Testis (tissue), 3 donors: Measurements from ENCODE around the gene RDH16. TPM values are rescaled to one million over a fixed set of nuclear protein-coding genes. Genes with fewer than 3 reads are reported as not detected.
A peak's percentile ranks its signal among the peaks of the same experiment; 100 is the strongest.

Experiments used
- DNase-seq: peaks from one replicate; pipeline ENCODE4 v3.0.0-alpha.2; 2019
- H3K27ac ChIP-seq, 2 donors: fragments of 200-600 bp; sonication (generic); one replicate each; pipeline ENCODE4 v1.5.1; 2019
- H3K27me3 ChIP-seq: fragments of 200-600 bp; sonication (generic); one replicate; pipeline ENCODE4 v1.5.1; 2019
- H3K36me3 ChIP-seq: fragments of 200-600 bp; sonication (generic); one replicate; pipeline ENCODE4 v1.5.1; 2017; ENCODE audit warnings: low read depth; ENCODE audit errors: missing control alignments
- H3K4me1 ChIP-seq: fragments of 200-600 bp; sonication (generic); one replicate; pipeline ENCODE4 v1.5.1; 2019
- H3K4me3 ChIP-seq, 2 donors: fragments of 200-600 bp; sonication (generic); one replicate each; pipeline ENCODE4 v1.5.1; 2017 to 2019
- H3K9me3 ChIP-seq: fragments of 200-600 bp; sonication (generic); one replicate; pipeline ENCODE4 v1.5.1; 2017
- POLR2A ChIP-seq: fragments of 450-650 bp; IDR thresholded peaks from one replicate; pipeline ENCODE4 v1.6.1; 2017; ENCODE audit warnings: antibody characterized with exemption, mild to moderate bottlenecking, moderate library complexity
- WGBS, 2 donors: methylation state at CpG; one replicate each; pipeline ENCODE4 v1.1.5; 2018; 5-methylcytosine and 5-hydroxymethylcytosine counted together
- intact Hi-C: fragments of 100-400 bp; cut with DNase I; formaldehyde crosslinking; loops from one replicate; pipeline ENCODE4 v1.15.1; 2023; ENCODE audit warnings: low total_unique reads
- polyA plus RNA-seq: library from polyadenylated mRNA; stranded (reverse); fragments of 350-450 nt; fragmentation: Illumina TruSeq; extraction: RNeasy Lipid Tissue Mini Kit (QIAGEN cat#74804); gene quantifications from one replicate; pipeline ENCODE4 v1.2.3, GENCODE V29; 2014; ENCODE audit warnings: low read depth, low replicate concordance; ENCODE audit not compliant: insufficient read depth
- total RNA-seq, 2 donors: library from RNA; depleted of rRNA; stranded (reverse); fragments of >200 nt; gene quantifications; one replicate each; pipeline ENCODE4 v1.2.3, GENCODE V29; 2016
- TF ChIP-seq, protein P1 (sequence below), 3 experiments: fragments of 450-650 bp in 2 of 3; fragments of 200-600 bp in 1 of 3; sonication (generic) in 1 of 3; IDR thresholded peaks; one replicate each; pipeline ENCODE4 v1.5.1; 2016 to 2019; ENCODE audit warnings: antibody characterized with exemption in 3 of 3, mild to moderate bottlenecking in 2 of 3, moderate library complexity in 1 of 3

The RDH16 gene
- total and polyA plus RNA-seq, 3 donors from 2014 or later: 0.83 to 2.9 (median 1.4) TPM

DNA sequence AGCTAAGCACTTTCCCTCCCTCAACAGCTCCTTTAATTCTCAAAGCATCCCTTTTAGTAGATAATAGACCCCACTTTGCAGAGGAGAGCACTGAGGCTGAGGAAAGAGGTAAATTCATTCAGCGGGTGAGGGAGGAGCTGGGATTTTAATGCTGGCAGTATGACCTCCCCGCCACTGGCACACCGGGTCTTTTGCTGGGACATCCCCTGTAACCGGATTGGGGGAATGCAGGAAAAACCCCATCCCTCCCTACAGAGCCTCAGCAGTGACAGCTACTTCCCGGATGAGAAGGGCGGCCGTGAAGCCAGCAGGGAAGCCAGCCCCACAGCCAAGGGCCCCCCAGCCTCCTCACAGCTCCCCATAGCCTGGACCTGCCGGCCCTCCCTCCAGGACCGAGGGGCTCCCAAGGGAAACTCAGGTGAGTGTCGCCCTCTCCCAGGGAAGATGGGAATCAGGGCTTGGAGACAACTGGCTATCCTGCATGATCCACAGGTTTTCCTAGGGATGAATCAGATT, 36.9 kb upstream of the RDH16 start:
- WGBS, 2 donors: 76 to 81% methylated on average over 7 to 10 of the region's 10 CpGs
- H3K27ac ChIP-seq: no peak overlapping the region
- intact Hi-C loops: loop anchor here (10.0 kb wide), 1 partner anchor 219 kb away; no protein-coding TSS in a partner anchor
- H3K27me3 ChIP-seq: no peaks in the 10 kb centered on the region
- no peaks in the 10 kb centered on the region for H3K36me3 ChIP-seq
- DNase-seq: no peak
- H3K9me3 ChIP-seq: no peaks in the 10 kb centered on the region
- H3K4me1 ChIP-seq: peaks cover 8% of the 10 kb centered on the region
- no peak overlapping the region for H3K4me3 ChIP-seq
- no peak for TF ChIP-seq POLR2A
- TF ChIP-seq, protein P1, sequence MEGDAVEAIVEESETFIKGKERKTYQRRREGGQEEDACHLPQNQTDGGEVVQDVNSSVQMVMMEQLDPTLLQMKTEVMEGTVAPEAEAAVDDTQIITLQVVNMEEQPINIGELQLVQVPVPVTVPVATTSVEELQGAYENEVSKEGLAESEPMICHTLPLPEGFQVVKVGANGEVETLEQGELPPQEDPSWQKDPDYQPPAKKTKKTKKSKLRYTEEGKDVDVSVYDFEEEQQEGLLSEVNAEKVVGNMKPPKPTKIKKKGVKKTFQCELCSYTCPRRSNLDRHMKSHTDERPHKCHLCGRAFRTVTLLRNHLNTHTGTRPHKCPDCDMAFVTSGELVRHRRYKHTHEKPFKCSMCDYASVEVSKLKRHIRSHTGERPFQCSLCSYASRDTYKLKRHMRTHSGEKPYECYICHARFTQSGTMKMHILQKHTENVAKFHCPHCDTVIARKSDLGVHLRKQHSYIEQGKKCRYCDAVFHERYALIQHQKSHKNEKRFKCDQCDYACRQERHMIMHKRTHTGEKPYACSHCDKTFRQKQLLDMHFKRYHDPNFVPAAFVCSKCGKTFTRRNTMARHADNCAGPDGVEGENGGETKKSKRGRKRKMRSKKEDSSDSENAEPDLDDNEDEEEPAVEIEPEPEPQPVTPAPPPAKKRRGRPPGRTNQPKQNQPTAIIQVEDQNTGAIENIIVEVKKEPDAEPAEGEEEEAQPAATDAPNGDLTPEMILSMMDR (IDR thresholded peaks at IDR 0.05): no peak

DNA sequence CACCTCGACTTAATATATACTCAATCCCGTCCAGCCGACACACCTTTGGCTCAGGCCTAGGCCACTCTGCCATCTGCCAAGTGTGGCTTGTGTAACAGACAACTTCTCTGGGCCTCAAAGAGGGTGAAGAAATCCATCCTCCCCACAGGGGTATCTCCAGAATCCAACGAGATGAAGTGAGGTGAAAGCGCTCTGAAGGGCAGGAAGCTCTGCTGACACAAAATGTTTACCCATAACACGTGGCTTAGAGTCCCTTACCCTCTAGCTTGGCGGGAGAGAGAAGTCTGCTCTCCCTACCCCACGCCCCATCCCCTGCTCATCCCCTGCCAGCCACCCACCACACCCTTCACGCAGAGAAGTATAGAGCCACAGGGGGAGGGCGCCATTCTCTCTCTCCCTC, 35.9 kb upstream of the RDH16 start:
- no peaks in the 10 kb centered on the region for H3K36me3 ChIP-seq
- no peak overlapping the region for H3K27ac ChIP-seq
- H3K4me1 ChIP-seq: peaks cover 8% of the 10 kb centered on the region
- intact Hi-C loops: loop anchor here (10.0 kb wide), 1 partner anchor 219 kb away; no protein-coding TSS in a partner anchor
- H3K4me3 ChIP-seq: no peak overlapping the region
- TF ChIP-seq POLR2A: no peak
- TF ChIP-seq, protein P1 (IDR thresholded peaks at IDR 0.05): no peak
- no peak for DNase-seq
- H3K27me3 ChIP-seq: no peaks in the 10 kb centered on the region
- WGBS, 2 donors: 80 to 81% methylated on average over 10 of the region's 10 CpGs
- H3K9me3 ChIP-seq: no peaks in the 10 kb centered on the region

DNA sequence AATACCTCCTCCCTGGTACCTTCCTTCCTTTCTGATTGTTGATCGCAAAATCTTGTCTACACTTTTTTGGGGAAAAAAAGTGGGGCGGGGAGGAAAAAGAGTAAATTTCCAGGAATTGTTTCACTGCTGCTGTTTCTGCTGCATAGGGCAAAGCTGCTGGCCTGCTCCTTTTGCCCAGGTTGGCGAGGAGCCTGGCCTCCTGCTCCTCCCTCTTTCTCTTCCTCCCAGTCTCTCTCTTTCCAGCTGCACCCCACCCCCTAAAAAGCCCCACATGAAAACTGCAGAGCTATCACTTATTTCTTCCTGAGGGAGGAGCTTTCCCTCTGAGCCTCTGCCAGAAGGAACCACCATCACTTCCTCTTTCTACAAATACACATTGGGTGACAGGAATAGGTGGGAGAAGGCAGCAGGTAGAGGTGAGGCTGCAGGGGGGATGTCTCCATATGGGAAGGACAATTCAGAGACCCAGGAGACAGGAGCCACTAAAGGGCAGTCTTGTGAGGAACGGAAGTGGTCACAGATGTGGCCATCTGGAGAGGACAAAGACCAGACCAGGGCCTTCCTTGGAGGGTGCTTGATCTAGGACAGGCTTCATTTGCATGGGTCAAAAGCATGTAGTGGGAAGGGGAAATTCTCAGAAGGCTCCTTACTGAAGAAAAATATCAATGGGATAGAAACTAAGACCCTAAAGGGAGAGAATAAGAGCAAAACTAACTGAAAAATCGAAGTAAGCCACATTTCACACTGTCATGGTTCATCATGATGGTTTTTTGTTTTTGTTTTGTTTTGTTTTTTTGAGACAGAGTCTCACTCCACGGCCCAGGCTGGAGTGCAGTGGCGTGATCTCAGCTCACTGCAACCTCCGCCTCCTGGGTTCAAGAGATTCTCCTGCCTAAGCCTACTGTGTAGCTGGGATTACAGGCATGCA, 34.2 kb upstream of the RDH16 start:
- H3K36me3 ChIP-seq: no peaks in the 10 kb centered on the region
- no peaks in the 10 kb centered on the region for H3K9me3 ChIP-seq
- no peak overlapping the region for H3K27ac ChIP-seq
- no peaks in the 10 kb centered on the region for H3K27me3 ChIP-seq
- intact Hi-C loops: loop anchor here (10.0 kb wide), 1 partner anchor 217 kb away; no protein-coding TSS in a partner anchor
- H3K4me1 ChIP-seq: peaks cover 9% of the 10 kb centered on the region
- H3K4me3 ChIP-seq: no peak overlapping the region
- 74 to 82% methylated on average over 8 of the region's 8 CpGs for WGBS, 2 donors
- peak; percentile 38 for DNase-seq
- TF ChIP-seq, protein P1 (IDR thresholded peaks at IDR 0.05): no peak
- no peak for TF ChIP-seq POLR2A

DNA sequence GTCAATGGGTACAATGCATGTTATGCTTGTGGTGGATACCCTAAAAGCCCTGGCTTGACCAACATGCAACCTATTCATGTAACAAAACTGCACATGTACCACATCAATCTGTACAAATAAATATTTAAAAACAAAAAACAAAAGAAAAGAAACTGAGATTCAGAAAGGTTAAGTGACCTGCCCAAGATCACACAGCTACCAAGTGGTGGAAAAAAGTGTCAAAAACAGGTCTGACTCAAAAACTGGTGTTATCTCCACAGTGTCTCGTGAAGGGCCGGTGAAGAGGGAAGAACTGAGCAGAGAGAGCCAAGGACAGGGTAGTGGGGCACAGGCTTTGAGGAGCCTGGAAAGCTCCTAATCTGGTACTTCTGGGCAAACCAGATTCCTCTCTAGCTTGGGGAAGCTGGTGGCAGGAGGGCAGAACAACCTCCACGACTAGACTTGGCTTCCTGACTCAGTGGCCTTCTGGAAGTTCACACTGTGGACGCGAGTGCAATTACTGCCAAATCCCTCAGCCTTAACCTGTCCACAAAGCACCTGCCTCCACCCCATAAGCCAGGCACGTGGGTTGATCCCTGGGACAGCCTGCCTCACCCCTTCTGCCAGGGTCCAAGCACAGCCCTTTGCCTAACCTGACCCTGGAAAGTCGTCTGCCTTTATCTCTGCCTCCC, 33.4 kb upstream of the RDH16 start:
- TF ChIP-seq, protein P1 (IDR thresholded peaks at IDR 0.05): no peak
- TF ChIP-seq POLR2A: no peak
- intact Hi-C loops: loop anchor here (10.0 kb wide), 1 partner anchor 216 kb away; no protein-coding TSS in a partner anchor
- H3K36me3 ChIP-seq: no peaks in the 10 kb centered on the region
- no peaks in the 10 kb centered on the region for H3K9me3 ChIP-seq
- WGBS, 2 donors: 56 to 69% methylated on average over 3 to 7 of the region's 7 CpGs
- no peak for DNase-seq
- no peak overlapping the region for H3K4me3 ChIP-seq
- peaks cover 7% of the 10 kb centered on the region for H3K4me1 ChIP-seq
- no peak overlapping the region for H3K27ac ChIP-seq
- H3K27me3 ChIP-seq: no peaks in the 10 kb centered on the region
